Tibial nerve (tissue), 4 donors: ENCODE results near the gene PRKAB2. TPM values are rescaled to one million over a fixed set of nuclear protein-coding genes. Genes with fewer than 3 reads are reported as not detected.
"Not testable (repeated sequence)": the region's sequence is repeated elsewhere in the genome, so short reads cannot be mapped to it uniquely, and the experiment has no call there.

ENCODE experiments used
- DNase-seq, 2 donors: peaks; one replicate each; pipeline ENCODE4 v3.0.0-alpha.2; 2019; ENCODE audit warnings: low spot score in 2 of 2
- H3K27ac ChIP-seq, 4 donors: fragments of 200-600 bp; sonication (generic) in 3 of 4; one replicate each; pipeline ENCODE4 v1.5.1; 2017 to 2019; ENCODE audit warnings: mild to moderate bottlenecking in 1 of 4
- H3K27me3 ChIP-seq, 2 donors: fragments of 200-600 bp; sonication (generic) in 1 of 2; one replicate each; pipeline versions ENCODE4 v1.5.1 to v1.6.0; 2017 to 2019
- H3K36me3 ChIP-seq, 3 donors: fragments of 200-600 bp; sonication (generic); one replicate each; pipeline ENCODE4 v1.5.1; 2018 to 2019
- H3K4me1 ChIP-seq, 4 donors: fragments of 200-600 bp; sonication (generic) in 3 of 4; one replicate each; pipeline ENCODE4 v1.5.1; 2017 to 2019
- H3K4me3 ChIP-seq, 4 donors: fragments of 200-600 bp; sonication (generic) in 3 of 4; one replicate each; pipeline ENCODE4 v1.5.1; 2017 to 2019; ENCODE audit warnings: mild to moderate bottlenecking in 1 of 4, moderate library complexity in 1 of 4
- H3K9me3 ChIP-seq, 4 donors: fragments of 200-600 bp; sonication (generic) in 3 of 4; one replicate each; pipeline ENCODE4 v1.5.1; 2017 to 2019
- CTCF ChIP-seq, 5 experiments: fragments of 200-600 bp in 3 of 5; fragments of 450-650 bp in 2 of 5; sonication (generic) in 3 of 5; IDR thresholded peaks; one replicate each; pipeline ENCODE4 v1.5.1; 2016 to 2019; ENCODE audit warnings: antibody characterized with exemption in 5 of 5, mild to moderate bottlenecking in 3 of 5, moderate library complexity in 2 of 5
- EP300 ChIP-seq, 2 donors: sonication (generic); formaldehyde crosslinking; IDR thresholded peaks; one replicate each; pipeline ENCODE4 v1.6.1; 2017; ENCODE audit warnings: antibody characterized with exemption in 2 of 2, mild to moderate bottlenecking in 1 of 2
- POLR2A ChIP-seq, 2 donors: fragments of 450-650 bp; IDR thresholded peaks; one replicate each; pipeline ENCODE4 v1.6.1; 2017; ENCODE audit warnings: antibody characterized with exemption in 2 of 2, mild to moderate bottlenecking in 2 of 2, moderate library complexity in 2 of 2
- WGBS, 2 donors: methylation state at CpG; one replicate each; pipeline ENCODE4 v1.1.5; 2018; 5-methylcytosine and 5-hydroxymethylcytosine counted together
- total RNA-seq, 4 donors: library from RNA; depleted of rRNA; stranded (reverse); fragments of >200 nt; gene quantifications; one replicate each; pipeline ENCODE4 v1.1.0, GENCODE V29; 2016

Gene PRKAB2
- total RNA-seq, 4 donors from 2014 or later = 12.6 to 23.4 (median 15.1) TPM

GRCh38 chr1:147167365-147167764 is 4.9 kb downstream of the PRKAB2 start:
- H3K36me3 ChIP-seq = peaks cover 0 to 31% (median 0%) of the 10 kb centered on the region in 3 donors
- whole genome bisulfite sequencing, 2 donors = 41 to 45% methylated on average over 1 of the region's 1 CpG
- H3K27me3 ChIP-seq = no peaks in the 10 kb centered on the region
- no peak for TF ChIP-seq EP300 (IDR thresholded peaks at IDR 0.05)
- DNase-seq = no peak
- H3K27ac ChIP-seq = peak overlapping the region in 1 of 4 donors; percentile 32
- H3K4me1 ChIP-seq = peaks cover 0 to 38% (median 4%) of the 10 kb centered on the region in 4 donors
- H3K9me3 ChIP-seq = no peaks in the 10 kb centered on the region
- no peak overlapping the region for H3K4me3 ChIP-seq

- Histone ChIP-seq H3K27ac (no peak overlapping the region), H3K36me3 (peaks cover 0 to 73% (median 8%) of the 10 kb centered on the region in 3 donors), H3K4me3 (no peak overlapping the region), H3K4me1 (peaks cover 0 to 13% (median 0%) of the 10 kb centered on the region in 4 donors), H3K9me3 (no peaks in the 10 kb centered on the region), H3K27me3 (no peaks in the 10 kb centered on the region)
- TF ChIP-seq EP300 (IDR thresholded peaks at IDR 0.05) (no peak), POLR2A (IDR thresholded peaks at IDR 0.05) (no peak), CTCF (IDR thresholded peaks at IDR 0.05) (no peak)
- DNase-seq = no peak
- WGBS, 2 donors = 85 to 95% methylated on average over 1 of the region's 1 CpG
Observed at GRCh38 chr1:147163019-147163418, 9.3 kb downstream of the PRKAB2 start.

GRCh38 chr1:147162093-147162492 is 10.2 kb downstream of the PRKAB2 start:
- Histone ChIP-seq H3K36me3 (peaks cover 0 to 76% (median 8%) of the 10 kb centered on the region in 3 donors), H3K27ac (no peak overlapping the region), H3K27me3 (no peaks in the 10 kb centered on the region), H3K9me3 (no peaks in the 10 kb centered on the region), H3K4me1 (peaks cover 0 to 5% (median 0%) of the 10 kb centered on the region in 4 donors), H3K4me3 (no peak overlapping the region)
- TF ChIP-seq CTCF (IDR thresholded peaks at IDR 0.05) (no peak), POLR2A (IDR thresholded peaks at IDR 0.05) (no peak), EP300 (IDR thresholded peaks at IDR 0.05) (no peak)
- no peak for DNase-seq

GRCh38 chr1:147157116-147157515 is 15.2 kb downstream of the PRKAB2 start:
- H3K4me3 ChIP-seq, H3K27ac ChIP-seq, DNase-seq, H3K27me3 ChIP-seq, H3K9me3 ChIP-seq, H3K4me1 ChIP-seq: not testable (repeated sequence)
- H3K36me3 ChIP-seq = peaks cover 0 to 88% (median 8%) of the 10 kb centered on the region in 3 donors
- 92 to 100% methylated on average over 2 of the region's 2 CpGs for WGBS, 2 donors

GRCh38 chr1:147156642-147157041 is 15.6 kb downstream of the PRKAB2 start:
- no peak for DNase-seq
- no peak for TF ChIP-seq POLR2A (IDR thresholded peaks at IDR 0.05)
- no peak for TF ChIP-seq EP300 (IDR thresholded peaks at IDR 0.05)
- no peak for TF ChIP-seq CTCF (IDR thresholded peaks at IDR 0.05)
- H3K9me3 ChIP-seq = no peaks in the 10 kb centered on the region
- H3K36me3 ChIP-seq = peaks cover 0 to 85% (median 8%) of the 10 kb centered on the region in 3 donors
- WGBS, 2 donors = 89 to 92% methylated on average over 3 of the region's 3 CpGs
- H3K4me1 ChIP-seq = no peaks in the 10 kb centered on the region
- no peaks in the 10 kb centered on the region for H3K27me3 ChIP-seq
- no peak overlapping the region for H3K27ac ChIP-seq
- no peak overlapping the region for H3K4me3 ChIP-seq

- 80 to 81% methylated on average over 3 of the region's 3 CpGs for WGBS, 2 donors
- H3K4me3 ChIP-seq = no peak overlapping the region
- H3K27ac ChIP-seq = no peak overlapping the region
- H3K27me3 ChIP-seq = no peaks in the 10 kb centered on the region
- H3K9me3 ChIP-seq = no peaks in the 10 kb centered on the region
- H3K36me3 ChIP-seq = peaks cover 0 to 46% (median 0%) of the 10 kb centered on the region in 3 donors
- H3K4me1 ChIP-seq = no peaks in the 10 kb centered on the region
- TF ChIP-seq EP300 (IDR thresholded peaks at IDR 0.05) (no peak), CTCF (IDR thresholded peaks at IDR 0.05) (no peak), POLR2A (IDR thresholded peaks at IDR 0.05) (no peak)
- DNase-seq = no peak
Observed at GRCh38 chr1:147152772-147153171, 19.5 kb downstream of the PRKAB2 start.
